Measurements from ENCODE around the gene KLLN. TPM values are rescaled to one million over a fixed set of nuclear protein-coding genes. Genes with fewer than 3 reads are reported as not detected.
"Not testable (repeated sequence)": the region's sequence is repeated elsewhere in the genome, so short reads cannot be mapped to it uniquely, and the experiment has no call there.

KLLN gene
- polyA plus RNA-seq, 3 donors: 1.5 to 1.6 (median 1.6) TPM

- no peak for DNase-seq (ENCODE audit: extremely low read depth in 1 of 11, low read depth in 9 of 11, low spot score in 4 of 11)
These were observed 9.5 kb upstream of the KLLN start for GRCh38 chr10:87872828-87873227.

GRCh38 chr10:87869773-87870551, 6.6 kb upstream of the KLLN start:
- no peak for DNase-seq (ENCODE audit: extremely low read depth in 1 of 11, low read depth in 9 of 11, low spot score in 4 of 11)

GRCh38 chr10:87869139-87869538, 5.8 kb upstream of the KLLN start:
- not testable (repeated sequence) for DNase-seq (ENCODE audit: extremely low read depth in 1 of 11, low read depth in 9 of 11, low spot score in 4 of 11)

GRCh38 chr10:87868277-87868676, 4.9 kb upstream of the KLLN start:
- DNase-seq (ENCODE audit: extremely low read depth in 1 of 11, low read depth in 9 of 11, low spot score in 4 of 11): no peak

- DNase-seq (ENCODE audit: extremely low read depth in 1 of 11, low read depth in 9 of 11, low spot score in 4 of 11): no peak
These were observed 4.1 kb upstream of the KLLN start for GRCh38 chr10:87867453-87867852.

- DNase-seq (ENCODE audit: extremely low read depth in 1 of 11, low read depth in 9 of 11, low spot score in 4 of 11): no peak
These were observed 3.2 kb upstream of the KLLN start for GRCh38 chr10:87866412-87866974.

GRCh38 chr10:87865241-87865881, 2.0 kb upstream of the KLLN start:
- DNase-seq (ENCODE audit: extremely low read depth in 1 of 11, low read depth in 9 of 11, low spot score in 4 of 11): no peak

GRCh38 chr10:87864496-87865059, 1.2 kb upstream of the KLLN start:
- no peak for DNase-seq (ENCODE audit: extremely low read depth in 1 of 11, low read depth in 9 of 11, low spot score in 4 of 11)

- DNase-seq (ENCODE audit: extremely low read depth in 1 of 11, low read depth in 9 of 11, low spot score in 4 of 11): not testable (repeated sequence)
These were observed 690 bp upstream of the KLLN start for GRCh38 chr10:87863951-87864495.

GRCh38 chr10:87862679-87863052, 667 bp downstream of the KLLN start:
- DNase-seq (ENCODE audit: extremely low read depth in 1 of 11, low read depth in 9 of 11, low spot score in 4 of 11): no peak

- DNase-seq (ENCODE audit: extremely low read depth in 1 of 11, low read depth in 9 of 11, low spot score in 4 of 11): peak; percentile 91 to 98 (median 96)
These were observed 1.2 kb downstream of the KLLN start for GRCh38 chr10:87861953-87862678.

- DNase-seq (ENCODE audit: extremely low read depth in 1 of 11, low read depth in 9 of 11, low spot score in 4 of 11): peak in 1 of 11 donors; percentile 42
These were observed 1.8 kb downstream of the KLLN start for GRCh38 chr10:87861566-87861952.

- no peak for DNase-seq (ENCODE audit: extremely low read depth in 1 of 11, low read depth in 9 of 11, low spot score in 4 of 11)
These were observed 2.4 kb downstream of the KLLN start for GRCh38 chr10:87860816-87861403.

GRCh38 chr10:87860156-87860795, 3.1 kb downstream of the KLLN start:
- no peak for DNase-seq (ENCODE audit: extremely low read depth in 1 of 11, low read depth in 9 of 11, low spot score in 4 of 11)

- DNase-seq (ENCODE audit: extremely low read depth in 1 of 11, low read depth in 9 of 11, low spot score in 4 of 11): not testable (repeated sequence)
These were observed 7.7 kb downstream of the KLLN start for GRCh38 chr10:87855665-87856064.

- not testable (repeated sequence) for DNase-seq (ENCODE audit: extremely low read depth in 1 of 11, low read depth in 9 of 11, low spot score in 4 of 11)
These were observed 8.1 kb downstream of the KLLN start for GRCh38 chr10:87855247-87855646.

GRCh38 chr10:87852089-87852488, 11.2 kb downstream of the KLLN start:
- no peak for DNase-seq (ENCODE audit: extremely low read depth in 1 of 11, low read depth in 9 of 11, low spot score in 4 of 11)

- peak in 1 of 11 donors; percentile 54 for DNase-seq (ENCODE audit: extremely low read depth in 1 of 11, low read depth in 9 of 11, low spot score in 4 of 11)
These were observed 12.6 kb downstream of the KLLN start for GRCh38 chr10:87850742-87851205.

Measured in renal cortex interstitium (tissue), 11 donors.